Stomach (tissue), 9 donors: Measurements from ENCODE around the gene COL25A1. TPM values are rescaled to one million over a fixed set of nuclear protein-coding genes. Genes with fewer than 3 reads are reported as not detected.

Experiments
- DNase-seq, 2 donors: peaks; one replicate each; pipeline versions ENCODE4 v3.0.0 to v3.0.0-alpha.2; 2013 to 2019
- H3K27ac ChIP-seq, 5 donors: fragments of 200-600 bp in 4 of 5; sonication (generic) in 4 of 5; one replicate each; pipeline ENCODE4 v1.5.1; 2013 to 2019; ENCODE audit warnings: mild to moderate bottlenecking in 1 of 5, moderate library complexity in 1 of 5
- H3K27me3 ChIP-seq, 3 donors: fragments of 200-600 bp; sonication (generic); one replicate each; pipeline ENCODE4 v1.5.1; 2017 to 2019; ENCODE audit warnings: mixed run types in 1 of 3
- H3K36me3 ChIP-seq, 4 donors: fragments of 200-600 bp; sonication (generic); 1 replicate in 3 of 4; 2 replicates in 1 of 4; pipeline ENCODE4 v1.5.1; 2016 to 2019
- H3K4me1 ChIP-seq, 4 donors: fragments of 200-600 bp; sonication (generic); one replicate each; pipeline ENCODE4 v1.5.1; 2016 to 2019
- H3K4me3 ChIP-seq, 4 donors: fragments of 200-600 bp; sonication (generic) in 3 of 4; one replicate each; pipeline ENCODE4 v1.5.1; 2016 to 2019; ENCODE audit warnings: mild to moderate bottlenecking in 1 of 4
- H3K9me3 ChIP-seq, 4 donors: fragments of 200-600 bp; sonication (generic); one replicate each; pipeline ENCODE4 v1.5.1; 2016 to 2019
- CTCF ChIP-seq, 7 experiments: fragments of 450-650 bp in 4 of 7; fragments of 200-600 bp in 3 of 7; sonication (generic) in 3 of 7; IDR thresholded peaks; one replicate each; pipeline ENCODE4 v1.5.1; 2016 to 2019; ENCODE audit warnings: antibody characterized with exemption in 7 of 7, control low read depth in 2 of 7, mild to moderate bottlenecking in 1 of 7
- EP300 ChIP-seq: sonication (generic); formaldehyde crosslinking; IDR thresholded peaks from one replicate; pipeline ENCODE4 v1.6.1; 2017; ENCODE audit warnings: antibody characterized with exemption
- POLR2A ChIP-seq, 4 donors: fragments of 450-650 bp; IDR thresholded peaks; one replicate each; pipeline ENCODE4 v1.6.1; 2016; ENCODE audit warnings: antibody characterized with exemption in 4 of 4, control low read depth in 2 of 4, mild to moderate bottlenecking in 1 of 4, moderate library complexity in 1 of 4
- POLR2AphosphoS5 ChIP-seq, 3 donors: sonication (generic); formaldehyde crosslinking; IDR thresholded peaks; one replicate each; pipeline ENCODE4 v1.6.1; 2016; ENCODE audit warnings: antibody characterized with exemption in 3 of 3
- WGBS, 5 donors: extraction: QIAGEN DNeasy Blood & Tissue Kit in 3 of 5; methylation state at CpG; one replicate each; pipeline versions ENCODE4 v1.1.5 to v1.1.7; 2013 to 2018; 5-methylcytosine and 5-hydroxymethylcytosine counted together
- intact Hi-C: fragments of 100-400 bp; cut with DNase I; formaldehyde crosslinking; loops from one replicate; pipeline ENCODE4 v1.15.1; 2023; ENCODE audit warnings: low total_unique reads
- polyA plus RNA-seq, 3 donors: library from polyadenylated mRNA; stranded (reverse); fragments of 200-250 nt; gene quantifications; one replicate each; pipeline ENCODE4 v1.2.3, GENCODE V29; 2013
- total RNA-seq, 5 donors: library from RNA; depleted of rRNA; stranded (reverse); fragments of >200 nt; gene quantifications; one replicate each; pipeline versions ENCODE4 v1.1.0 to v1.2.3, GENCODE V29; 2014 to 2016
- donor health status: healthy with polysubstance abuse.
- donor health status: Bipolar disorder and iron deficiency.
- donor health status: healthy.

Gene COL25A1
- total and polyA plus RNA-seq, 8 donors = 0.10 to 4.1 (median 1.5) TPM; not detected in 5

- H3K36me3 ChIP-seq = no peaks in the 10 kb centered on the region
- H3K9me3 ChIP-seq = no peaks in the 10 kb centered on the region
- TF ChIP-seq POLR2AphosphoS5 (IDR thresholded peaks at IDR 0.05) = no peak
- no peak for TF ChIP-seq CTCF (IDR thresholded peaks at IDR 0.05)
- no peak for TF ChIP-seq EP300
- TF ChIP-seq POLR2A (IDR thresholded peaks at IDR 0.05) = no peak
- 64 to 79% (median 70%) methylated on average over 1 of the region's 1 CpG for WGBS, 5 donors
- no peaks in the 10 kb centered on the region for H3K27me3 ChIP-seq
- no peak overlapping the region for H3K27ac ChIP-seq
- H3K4me1 ChIP-seq = peaks cover 0 to 5% (median 0%) of the 10 kb centered on the region in 4 donors
- H3K4me3 ChIP-seq = no peak overlapping the region
- DNase-seq = no peak
- intact Hi-C loops = no loop called here
Measured at GRCh38 chr4:108794136-108794535, 508.3 kb downstream of the COL25A1 start.

DNA sequence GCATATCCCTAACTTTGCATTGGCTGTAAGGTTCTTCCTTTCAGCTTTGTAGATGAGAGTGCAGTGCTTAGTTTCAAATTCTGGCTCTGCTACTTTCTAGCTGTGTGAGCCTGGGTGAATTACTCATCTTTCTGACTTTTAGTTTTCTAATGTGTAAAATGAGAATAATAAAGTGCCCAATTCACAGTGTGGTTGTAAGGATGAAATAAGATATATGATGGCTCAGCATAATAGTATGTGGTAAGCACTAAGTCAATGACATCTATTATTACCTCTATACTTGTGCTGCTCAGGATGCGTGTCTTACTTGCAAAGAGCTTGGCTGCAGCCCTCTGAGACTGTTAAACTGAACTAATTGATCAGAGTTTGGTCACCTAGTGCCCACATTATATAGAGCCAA is 509.0 kb downstream of the COL25A1 start:
- Histone ChIP-seq H3K4me1 (peaks cover 0 to 5% (median 0%) of the 10 kb centered on the region in 4 donors), H3K27me3 (no peaks in the 10 kb centered on the region), H3K4me3 (no peak overlapping the region), H3K36me3 (no peaks in the 10 kb centered on the region), H3K9me3 (no peaks in the 10 kb centered on the region), H3K27ac (no peak overlapping the region)
- no peak for DNase-seq
- intact Hi-C loops = no loop called here
- WGBS, 5 donors = 78 to 100% (median 94%) methylated on average over 1 of the region's 1 CpG
- no peak for TF ChIP-seq POLR2A (IDR thresholded peaks at IDR 0.05)
- no peak for TF ChIP-seq POLR2AphosphoS5 (IDR thresholded peaks at IDR 0.05)
- no peak for TF ChIP-seq CTCF (IDR thresholded peaks at IDR 0.05)
- no peak for TF ChIP-seq EP300

- intact Hi-C loops = no loop called here
- Histone ChIP-seq H3K4me1 (no peaks in the 10 kb centered on the region), H3K36me3 (no peaks in the 10 kb centered on the region), H3K27ac (no peak overlapping the region), H3K4me3 (no peak overlapping the region), H3K9me3 (no peaks in the 10 kb centered on the region), H3K27me3 (no peaks in the 10 kb centered on the region)
- 96 to 98% (median 97%) methylated on average over 8 to 9 of the region's 9 CpGs for WGBS, 5 donors
- TF ChIP-seq POLR2AphosphoS5 (IDR thresholded peaks at IDR 0.05) = no peak
- TF ChIP-seq POLR2A (IDR thresholded peaks at IDR 0.05) = no peak
- TF ChIP-seq CTCF (IDR thresholded peaks at IDR 0.05) = no peak
- no peak for TF ChIP-seq EP300
- DNase-seq = no peak
Measured at GRCh38 chr4:108788731-108789130, 513.7 kb downstream of the COL25A1 start.

DNA sequence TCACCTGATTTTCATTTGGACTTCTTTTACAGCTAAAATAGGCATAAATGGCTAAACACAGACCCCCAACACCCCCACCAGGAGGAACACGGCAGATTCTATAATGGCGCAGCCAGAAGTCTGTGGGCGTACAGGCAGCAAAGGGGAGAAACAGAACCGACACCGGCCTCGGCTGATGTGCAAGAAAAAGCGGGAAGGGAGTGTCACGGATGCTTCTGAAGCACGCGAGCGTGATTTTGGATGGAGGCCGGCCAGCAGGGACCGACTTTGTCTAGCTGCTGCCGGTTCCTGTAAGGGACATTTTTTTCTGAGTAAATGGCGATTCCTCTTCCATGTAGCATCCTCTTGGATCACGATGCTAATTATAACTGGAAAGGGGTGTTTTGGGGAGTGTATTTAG is 514.7 kb downstream of the COL25A1 start:
- H3K4me3 ChIP-seq = no peak overlapping the region
- intact Hi-C loops = no loop called here
- no peak for TF ChIP-seq CTCF (IDR thresholded peaks at IDR 0.05)
- TF ChIP-seq POLR2AphosphoS5 (IDR thresholded peaks at IDR 0.05) = no peak
- no peak for TF ChIP-seq POLR2A (IDR thresholded peaks at IDR 0.05)
- TF ChIP-seq EP300 = no peak
- H3K36me3 ChIP-seq = no peaks in the 10 kb centered on the region
- H3K9me3 ChIP-seq = no peaks in the 10 kb centered on the region
- 93 to 97% (median 95%) methylated on average over 16 of the region's 16 CpGs for WGBS, 5 donors
- no peaks in the 10 kb centered on the region for H3K4me1 ChIP-seq
- no peaks in the 10 kb centered on the region for H3K27me3 ChIP-seq
- no peak overlapping the region for H3K27ac ChIP-seq
- no peak for DNase-seq
